Suppressor macrophage treated with lipopolysaccharide for 4 hours (primary cell): ENCODE data around the gene LRRC26.

Experiments used
- DNase-seq: peaks from one replicate; pipeline ENCODE4 v3.0.0-alpha.2; 2020

LRRC26 gene

GRCh38 chr9:137166380-137167229, 3.2 kb downstream of the LRRC26 start:
- no peak for DNase-seq

GRCh38 chr9:137165250-137165836, 4.5 kb downstream of the LRRC26 start:
- DNase-seq = no peak

- DNase-seq = no peak
Measured at GRCh38 chr9:137164370-137165249, 5.2 kb downstream of the LRRC26 start.

- no peak for DNase-seq
Measured at GRCh38 chr9:137163805-137164204, 6.0 kb downstream of the LRRC26 start.

GRCh38 chr9:137163365-137163715, 6.5 kb downstream of the LRRC26 start:
- no peak for DNase-seq

- DNase-seq = no peak
Measured at GRCh38 chr9:137162505-137163364, 7.1 kb downstream of the LRRC26 start.

DNA sequence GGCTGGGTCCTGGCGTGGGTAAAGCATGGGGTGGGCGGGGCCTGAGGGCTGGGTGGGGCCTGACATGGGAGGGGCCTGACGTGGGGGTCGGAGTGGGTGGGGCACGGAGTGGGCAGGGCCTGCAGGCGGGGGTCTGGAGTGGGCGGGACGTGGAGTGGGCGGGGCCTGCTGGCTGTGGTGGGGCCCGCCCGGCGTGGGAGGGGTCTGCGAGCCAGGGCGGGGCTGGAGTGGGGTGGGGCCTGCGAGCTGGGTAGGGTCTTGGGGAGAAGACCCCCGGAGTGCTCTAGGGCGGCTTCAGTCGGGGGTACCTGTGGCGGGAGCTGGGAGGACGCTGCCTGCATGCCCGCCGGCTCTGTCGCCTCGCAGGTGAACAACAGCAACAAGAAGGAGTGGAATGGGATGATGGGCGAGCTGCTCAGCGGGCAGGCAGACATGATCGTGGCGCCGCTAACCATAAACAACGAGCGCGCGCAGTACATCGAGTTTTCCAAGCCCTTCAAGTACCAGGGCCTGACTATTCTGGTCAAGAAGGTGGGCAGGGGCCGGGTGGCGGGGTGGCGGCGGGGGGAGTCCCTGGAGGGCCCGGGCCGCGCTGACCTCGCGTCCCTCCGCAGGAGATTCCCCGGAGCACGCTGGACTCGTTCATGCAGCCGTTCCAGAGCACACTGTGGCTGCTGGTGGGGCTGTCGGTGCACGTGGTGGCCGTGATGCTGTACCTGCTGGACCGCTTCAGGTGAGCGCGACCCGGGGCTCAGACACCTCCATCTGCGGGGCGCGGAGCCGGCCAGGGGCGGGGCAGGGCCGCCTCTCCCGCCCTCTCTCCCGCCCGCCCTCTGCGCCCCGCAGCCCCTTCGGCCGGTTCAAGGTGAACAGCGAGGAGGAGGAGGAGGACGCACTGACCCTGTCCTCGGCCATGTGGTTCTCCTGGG, 8.0 kb downstream of the LRRC26 start:
- no peak for DNase-seq

DNA sequence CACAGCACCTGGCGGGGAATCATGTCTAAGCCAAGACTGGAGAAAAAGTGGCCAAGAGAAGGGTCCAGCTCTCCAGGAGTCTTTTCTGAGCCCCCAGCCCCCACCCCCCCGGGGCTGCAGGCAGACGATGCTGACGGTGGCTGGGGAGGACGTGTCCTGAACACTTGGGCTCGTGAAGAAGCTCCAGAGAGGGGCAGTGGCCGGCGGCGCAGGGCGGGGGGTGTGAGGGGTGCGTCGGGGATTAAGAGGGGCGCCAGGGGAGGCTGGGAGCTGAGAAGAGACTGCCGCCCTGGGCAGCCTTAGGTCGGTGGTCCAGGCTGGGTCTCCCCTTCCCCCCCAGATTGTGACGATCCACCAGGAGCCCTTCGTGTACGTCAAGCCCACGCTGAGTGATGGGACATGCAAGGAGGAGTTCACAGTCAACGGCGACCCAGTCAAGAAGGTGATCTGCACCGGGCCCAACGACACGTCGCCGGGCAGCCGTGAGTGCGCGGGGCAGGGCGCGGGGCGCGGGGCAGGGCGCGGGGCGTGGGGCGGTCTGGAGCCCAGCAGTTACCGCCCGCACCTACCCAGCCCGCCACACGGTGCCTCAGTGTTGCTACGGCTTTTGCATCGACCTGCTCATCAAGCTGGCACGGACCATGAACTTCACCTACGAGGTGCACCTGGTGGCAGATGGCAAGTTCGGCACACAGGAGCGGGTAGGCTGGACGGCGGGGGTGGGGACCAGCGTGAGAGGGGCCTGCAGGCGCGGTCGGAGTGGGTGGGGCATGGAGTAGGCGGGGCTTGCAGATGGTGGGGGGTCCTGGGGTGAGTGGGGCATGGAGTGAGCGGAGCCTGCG, 8.9 kb downstream of the LRRC26 start:
- no peak for DNase-seq

- no peak for DNase-seq
Measured at GRCh38 chr9:137160054-137160425, 9.8 kb downstream of the LRRC26 start.

GRCh38 chr9:137159105-137160053, 10.5 kb downstream of the LRRC26 start:
- DNase-seq = no peak

GRCh38 chr9:137158625-137159024, 11.2 kb downstream of the LRRC26 start:
- no peak for DNase-seq

DNA sequence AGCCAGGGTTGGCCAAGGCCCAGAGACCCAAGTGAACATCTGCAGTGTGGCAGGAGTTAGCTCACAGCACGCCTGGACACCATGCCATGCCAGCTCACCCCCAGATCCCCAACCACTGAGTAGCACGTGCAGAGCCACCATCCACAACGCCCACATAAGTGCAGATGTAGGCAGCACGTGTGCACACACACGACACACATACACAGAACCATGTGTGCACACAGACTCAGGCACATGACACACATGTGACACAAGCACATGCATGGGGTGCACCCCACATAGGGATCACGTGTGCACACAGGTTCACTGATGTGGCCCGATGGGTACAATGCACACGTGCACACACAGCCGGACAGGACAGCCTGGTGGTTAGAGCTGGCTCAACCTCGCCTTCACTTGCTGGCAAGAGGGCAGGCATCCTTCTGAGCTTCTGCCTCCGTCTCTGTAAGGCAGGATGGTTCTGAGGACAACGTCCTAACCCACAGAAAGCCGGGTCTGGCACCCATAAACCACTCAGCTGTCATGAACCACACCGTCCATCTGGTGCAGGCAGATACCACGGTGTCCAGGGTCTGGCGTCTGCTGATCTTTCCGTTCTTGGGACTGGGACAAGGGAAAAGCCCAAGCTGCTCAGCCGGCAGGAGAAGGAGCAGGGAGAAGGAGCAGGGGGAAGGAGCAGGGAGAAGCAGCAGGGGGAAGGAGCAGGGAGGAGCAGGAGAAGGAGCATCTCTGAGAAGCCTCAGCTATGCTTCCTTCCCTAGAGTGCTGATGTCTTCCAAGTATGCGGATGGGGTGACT, 12.0 kb downstream of the LRRC26 start:
- no peak for DNase-seq

DNA sequence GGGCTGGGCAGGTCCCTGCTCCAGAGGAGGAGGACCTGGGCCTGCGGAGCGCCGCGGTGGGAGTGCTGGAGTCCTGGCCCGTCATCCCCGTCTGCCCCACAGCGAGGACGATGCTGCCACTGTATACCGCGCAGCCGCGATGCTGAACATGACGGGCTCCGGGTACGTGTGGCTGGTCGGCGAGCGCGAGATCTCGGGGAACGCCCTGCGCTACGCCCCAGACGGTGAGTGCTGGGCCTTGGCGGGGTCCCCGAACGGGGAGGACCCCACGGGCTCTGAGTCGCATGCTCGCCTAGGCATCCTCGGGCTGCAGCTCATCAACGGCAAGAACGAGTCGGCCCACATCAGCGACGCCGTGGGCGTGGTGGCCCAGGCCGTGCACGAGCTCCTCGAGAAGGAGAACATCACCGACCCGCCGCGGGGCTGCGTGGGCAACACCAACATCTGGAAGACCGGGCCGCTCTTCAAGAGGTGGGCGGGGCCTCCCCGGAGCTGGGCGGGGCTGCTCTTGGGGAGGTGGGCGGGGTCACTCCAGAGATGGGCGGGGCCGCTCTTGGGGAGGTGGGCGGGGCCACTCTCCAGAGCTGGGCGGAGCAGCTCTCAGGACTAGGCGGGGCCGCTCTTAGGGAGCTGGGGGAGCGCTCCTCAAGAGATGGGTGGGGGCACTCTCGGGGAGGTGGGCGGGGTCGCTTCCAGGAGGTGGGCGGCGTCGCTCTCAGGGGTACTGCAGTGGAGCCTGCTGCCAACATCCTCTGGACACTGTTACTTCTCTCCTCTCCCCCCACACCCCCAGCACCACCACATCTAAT, 13.1 kb downstream of the LRRC26 start:
- DNase-seq = peak; percentile 71

DNA sequence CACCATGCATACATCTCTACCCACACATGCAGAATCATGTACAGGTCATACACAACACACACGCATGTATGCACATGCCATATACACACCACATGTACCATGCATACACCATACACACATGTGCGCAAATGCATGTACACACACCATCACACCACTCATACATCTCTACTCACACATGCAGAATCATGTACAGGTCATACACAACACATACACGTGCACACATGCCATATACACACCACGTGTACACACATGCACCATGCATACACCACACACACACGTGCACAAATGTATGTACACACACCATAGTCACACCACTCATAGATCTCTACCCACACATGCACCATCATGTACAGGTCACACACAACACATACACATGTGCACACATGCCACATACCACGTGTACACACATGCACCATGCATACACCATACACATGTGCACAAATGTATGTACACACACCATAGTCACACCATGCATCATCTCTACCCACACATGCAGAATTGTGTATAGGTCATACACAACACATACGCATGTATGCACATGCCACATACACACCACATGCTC, 16.9 kb downstream of the LRRC26 start:
- DNase-seq = no peak

DNA sequence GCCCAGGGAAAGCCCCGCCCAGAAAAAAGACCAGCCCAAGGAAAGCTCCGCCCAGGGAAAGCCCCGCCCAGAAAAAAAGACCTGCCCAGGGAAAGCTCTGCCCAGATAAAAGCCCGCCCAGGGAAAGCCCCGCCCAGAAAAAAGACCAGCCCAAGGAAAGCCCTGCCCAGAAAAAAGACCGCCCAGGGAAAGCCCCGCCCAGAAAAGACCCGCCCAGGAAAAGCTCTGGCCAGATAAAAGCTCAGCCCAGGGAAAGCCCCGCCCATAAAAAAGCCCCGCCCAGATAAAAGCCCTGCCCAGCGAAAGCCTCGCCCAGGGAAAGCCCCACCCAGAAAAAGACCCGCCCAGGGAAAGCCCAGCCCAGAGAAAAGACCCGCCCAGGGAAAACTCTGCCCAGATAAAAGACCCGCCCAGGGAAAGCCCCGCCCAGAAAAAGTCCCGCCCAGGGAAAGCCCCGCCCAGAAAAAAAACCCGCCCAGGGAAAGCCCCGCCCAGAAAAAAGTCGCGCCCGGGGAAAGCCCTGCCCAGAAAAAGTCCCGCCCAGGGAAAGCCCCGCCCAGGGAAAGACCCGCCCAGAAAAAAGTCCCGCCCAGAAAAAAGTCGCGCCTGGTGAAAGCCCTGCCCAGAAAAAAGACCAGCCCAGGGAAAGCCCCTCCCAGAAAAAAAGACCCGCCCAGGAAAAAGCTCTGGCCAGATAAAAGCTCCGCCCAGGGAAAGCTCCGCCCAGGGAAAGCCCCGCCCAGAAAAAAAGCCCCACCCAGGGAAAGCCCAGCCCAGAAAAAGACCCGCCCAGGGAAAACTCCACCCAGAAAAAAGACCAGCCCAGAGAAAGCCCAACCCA, 19.0 kb downstream of the LRRC26 start:
- peak; percentile 90 for DNase-seq

- no peak for DNase-seq
Measured at GRCh38 chr9:137149942-137150616, 19.8 kb downstream of the LRRC26 start.
